Panc1 (cell line): ENCODE results near the gene GTF3C5. TPM values are rescaled to one million over a fixed set of nuclear protein-coding genes. Genes with fewer than 3 reads are reported as not detected.

Experiments
- ATAC-seq: fragments of 200-7000 bp; cut with Tn5 transposase; 2 replicates; pipeline ENCODE4 v1.9.1; 2020; ENCODE audit warnings: mild to moderate bottlenecking, moderate library complexity
- BruUV-seq: library from RNA; stranded (reverse); fragments of 400-500 nt; replicated peaks from 2 replicates; lab custom pipeline; 2021; lab: Mats Ljungman, UMichigan
- CTCF ChIA-PET: fragments of 300-600 bp; sonication (Branson Sonifier 250); formaldehyde crosslinking; loops from one replicate; lab custom pipeline; 2022; ENCODE audit warnings: antibody characterized with exemption; lab: Charles Lee
- POLR2A ChIA-PET: fragments of 300-600 bp; sonication (Branson Sonifier 250); formaldehyde crosslinking; loops from one replicate; lab custom pipeline; 2022; ENCODE audit warnings: antibody characterized with exemption; lab: Charles Lee
- DNase-seq: peaks from one replicate; pipeline ENCODE4 v3.0.0-alpha.2; 2010; ENCODE audit warnings: low read depth, low spot score
- H3K27ac ChIP-seq: 2 replicates; pipeline ENCODE4 v1.5.1; 2011; ENCODE audit warnings: mild to moderate bottlenecking, low read length, inconsistent platforms
- H3K27me3 ChIP-seq: fragments of 200-500 bp; sonication (Bioruptor generic); 2 replicates; pipeline ENCODE4 v1.6.0; 2014; ENCODE audit warnings: low read length, inconsistent platforms; ENCODE audit not compliant: control insufficient read depth, insufficient read depth
- H3K36me3 ChIP-seq: fragments of 200-500 bp; sonication (Bioruptor generic); 2 replicates; pipeline ENCODE4 v1.5.1; 2014; ENCODE audit warnings: inconsistent platforms, mild to moderate bottlenecking, low read length, moderate library complexity; ENCODE audit not compliant: control insufficient read depth, insufficient read depth
- H3K4me1 ChIP-seq: 2 replicates; pipeline ENCODE4 v1.5.1; 2011; ENCODE audit warnings: inconsistent platforms, mild to moderate bottlenecking, low read length, moderate library complexity; ENCODE audit not compliant: control insufficient read depth, insufficient read depth
- H3K4me3 ChIP-seq, 2 experiments: 2 replicates each; pipeline ENCODE4 v1.5.1; 2011 to 2012; ENCODE audit warnings: low read depth in 2 of 2, low read length in 2 of 2, mild to moderate bottlenecking in 2 of 2, inconsistent platforms in 1 of 2, moderate library complexity in 1 of 2
- H3K9me3 ChIP-seq: fragments of 200-500 bp; sonication (Bioruptor generic); 2 replicates; pipeline ENCODE4 v1.5.1; 2014; ENCODE audit warnings: low read depth, mild to moderate bottlenecking, inconsistent platforms, low read length, moderate library complexity; ENCODE audit not compliant: control insufficient read depth, insufficient read depth
- POLR2AphosphoS5 ChIP-seq: IDR thresholded peaks from 2 replicates; pipeline ENCODE4 v1.6.1; 2012; ENCODE audit warnings: mild to moderate bottlenecking, low read depth, low read length, moderate library complexity
- SIN3A ChIP-seq: IDR thresholded peaks from 2 replicates; pipeline ENCODE4 v1.6.1; 2012; ENCODE audit warnings: low read depth, mild to moderate bottlenecking, low read length, moderate library complexity, borderline replicate concordance; ENCODE audit not compliant: insufficient read depth
- TCF7L2 ChIP-seq: IDR thresholded peaks from 2 replicates; pipeline ENCODE4 v1.6.1; 2011; ENCODE audit warnings: mild to moderate bottlenecking, low read depth, low read length, inconsistent platforms
- in situ Hi-C: cut with HindIII; loops from 2 replicates; pipeline ENCODE4 v1.10.0; 2016; ENCODE audit warnings: low sequenced_read_pairs, low pct_unique_long_range_greater_than_20kb
- intact Hi-C: fragments of 100-400 bp; cut with micrococcal nuclease; formaldehyde crosslinking; loops from one replicate; pipeline ENCODE4 v1.10.0; 2022; ENCODE audit not compliant: unreplicated experiment
- total RNA-seq: library from RNA; stranded (reverse); gene quantifications from one replicate; pipeline ENCODE4 v1.2.1, GENCODE V29; 2021; ENCODE audit not compliant: unreplicated experiment
- TF ChIP-seq, protein P1 (sequence below), 2 experiments: IDR thresholded peaks; 2 replicates each; pipeline ENCODE4 v1.6.1; 2011 to 2012; ENCODE audit warnings: low read depth in 2 of 2, control low read depth in 1 of 2, low read length in 1 of 2, mild to moderate bottlenecking in 1 of 2, moderate library complexity in 1 of 2; ENCODE audit not compliant: insufficient read depth in 1 of 2
- TF ChIP-seq, protein P2 (sequence below): fragments of 450-650 bp; IDR thresholded peaks from 2 replicates; pipeline ENCODE4 v1.5.1; 2017; ENCODE audit warnings: mild to moderate bottlenecking

Gene GTF3C5
- total RNA-seq, 1 experiment from 2014 or later = 47.7 TPM

DNA sequence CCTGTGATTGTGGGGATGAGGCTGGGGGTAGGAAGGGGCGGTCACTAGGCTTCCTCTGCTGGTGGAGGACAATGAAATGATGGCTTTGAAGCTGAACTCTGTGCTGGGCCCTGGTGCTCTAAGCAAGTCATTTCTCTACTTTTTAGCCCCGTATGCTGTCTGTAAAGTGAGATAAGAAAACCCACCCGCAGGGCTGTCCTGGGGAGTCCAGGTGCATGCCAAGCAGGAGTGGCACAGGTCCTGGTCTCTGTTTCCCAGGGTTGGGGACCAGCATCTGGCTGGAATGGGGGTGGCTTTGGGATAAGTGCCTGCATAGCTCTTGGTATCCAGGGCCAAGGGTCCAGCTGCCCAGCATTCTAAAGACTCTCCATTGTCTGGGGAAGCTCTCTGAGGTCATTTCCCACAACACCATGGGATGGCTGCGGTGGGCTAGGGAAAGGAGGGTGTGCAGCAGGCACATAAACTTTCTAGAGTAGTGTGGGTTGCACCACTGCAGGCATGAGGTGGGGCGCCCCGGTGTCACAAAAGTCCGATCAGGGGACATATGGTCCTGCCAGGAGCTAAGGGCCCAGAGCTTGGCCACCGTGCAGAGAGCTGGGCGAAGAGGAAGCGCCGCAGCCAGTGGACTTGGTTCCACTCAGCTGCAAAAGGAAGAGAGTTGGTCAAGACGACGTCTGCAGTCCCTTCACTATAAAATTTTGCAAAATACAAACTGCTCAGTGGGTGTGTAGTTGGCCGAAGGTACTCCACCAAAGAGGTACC, 25.6 kb upstream of the GTF3C5 start:
- H3K9me3 ChIP-seq = no peaks in the 10 kb centered on the region
- in situ Hi-C loops = no loop called here
- TF ChIP-seq, protein P1, sequence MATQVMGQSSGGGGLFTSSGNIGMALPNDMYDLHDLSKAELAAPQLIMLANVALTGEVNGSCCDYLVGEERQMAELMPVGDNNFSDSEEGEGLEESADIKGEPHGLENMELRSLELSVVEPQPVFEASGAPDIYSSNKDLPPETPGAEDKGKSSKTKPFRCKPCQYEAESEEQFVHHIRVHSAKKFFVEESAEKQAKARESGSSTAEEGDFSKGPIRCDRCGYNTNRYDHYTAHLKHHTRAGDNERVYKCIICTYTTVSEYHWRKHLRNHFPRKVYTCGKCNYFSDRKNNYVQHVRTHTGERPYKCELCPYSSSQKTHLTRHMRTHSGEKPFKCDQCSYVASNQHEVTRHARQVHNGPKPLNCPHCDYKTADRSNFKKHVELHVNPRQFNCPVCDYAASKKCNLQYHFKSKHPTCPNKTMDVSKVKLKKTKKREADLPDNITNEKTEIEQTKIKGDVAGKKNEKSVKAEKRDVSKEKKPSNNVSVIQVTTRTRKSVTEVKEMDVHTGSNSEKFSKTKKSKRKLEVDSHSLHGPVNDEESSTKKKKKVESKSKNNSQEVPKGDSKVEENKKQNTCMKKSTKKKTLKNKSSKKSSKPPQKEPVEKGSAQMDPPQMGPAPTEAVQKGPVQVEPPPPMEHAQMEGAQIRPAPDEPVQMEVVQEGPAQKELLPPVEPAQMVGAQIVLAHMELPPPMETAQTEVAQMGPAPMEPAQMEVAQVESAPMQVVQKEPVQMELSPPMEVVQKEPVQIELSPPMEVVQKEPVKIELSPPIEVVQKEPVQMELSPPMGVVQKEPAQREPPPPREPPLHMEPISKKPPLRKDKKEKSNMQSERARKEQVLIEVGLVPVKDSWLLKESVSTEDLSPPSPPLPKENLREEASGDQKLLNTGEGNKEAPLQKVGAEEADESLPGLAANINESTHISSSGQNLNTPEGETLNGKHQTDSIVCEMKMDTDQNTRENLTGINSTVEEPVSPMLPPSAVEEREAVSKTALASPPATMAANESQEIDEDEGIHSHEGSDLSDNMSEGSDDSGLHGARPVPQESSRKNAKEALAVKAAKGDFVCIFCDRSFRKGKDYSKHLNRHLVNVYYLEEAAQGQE (IDR thresholded peaks at IDR 0.05; ENCODE audit: insufficient read depth in 1 of 2, low read depth in 2 of 2, low read length in 1 of 2) = no peak
- TF ChIP-seq SIN3A = no peak
- no peak for TF ChIP-seq TCF7L2
- TF ChIP-seq, protein P2, sequence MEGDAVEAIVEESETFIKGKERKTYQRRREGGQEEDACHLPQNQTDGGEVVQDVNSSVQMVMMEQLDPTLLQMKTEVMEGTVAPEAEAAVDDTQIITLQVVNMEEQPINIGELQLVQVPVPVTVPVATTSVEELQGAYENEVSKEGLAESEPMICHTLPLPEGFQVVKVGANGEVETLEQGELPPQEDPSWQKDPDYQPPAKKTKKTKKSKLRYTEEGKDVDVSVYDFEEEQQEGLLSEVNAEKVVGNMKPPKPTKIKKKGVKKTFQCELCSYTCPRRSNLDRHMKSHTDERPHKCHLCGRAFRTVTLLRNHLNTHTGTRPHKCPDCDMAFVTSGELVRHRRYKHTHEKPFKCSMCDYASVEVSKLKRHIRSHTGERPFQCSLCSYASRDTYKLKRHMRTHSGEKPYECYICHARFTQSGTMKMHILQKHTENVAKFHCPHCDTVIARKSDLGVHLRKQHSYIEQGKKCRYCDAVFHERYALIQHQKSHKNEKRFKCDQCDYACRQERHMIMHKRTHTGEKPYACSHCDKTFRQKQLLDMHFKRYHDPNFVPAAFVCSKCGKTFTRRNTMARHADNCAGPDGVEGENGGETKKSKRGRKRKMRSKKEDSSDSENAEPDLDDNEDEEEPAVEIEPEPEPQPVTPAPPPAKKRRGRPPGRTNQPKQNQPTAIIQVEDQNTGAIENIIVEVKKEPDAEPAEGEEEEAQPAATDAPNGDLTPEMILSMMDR = no peak
- no peak for TF ChIP-seq POLR2AphosphoS5
- no peaks in the 10 kb centered on the region for H3K36me3 ChIP-seq
- H3K27me3 ChIP-seq = no peaks in the 10 kb centered on the region
- intact Hi-C loops = no loop called here
- no peak overlapping the region for H3K4me3 ChIP-seq
- no peaks in the 10 kb centered on the region for H3K4me1 ChIP-seq
- ChIA-PET POLR2A (no interaction called here), CTCF (interaction anchor here (0.5 kb wide), 1 partner anchor 418 kb away, joined by 12 read pairs; no protein-coding TSS in a partner anchor)
- no TSS peak for BruUV-seq
- H3K27ac ChIP-seq = no peak overlapping the region
- ATAC-seq (no peak), DNase-seq (no peak)

DNA sequence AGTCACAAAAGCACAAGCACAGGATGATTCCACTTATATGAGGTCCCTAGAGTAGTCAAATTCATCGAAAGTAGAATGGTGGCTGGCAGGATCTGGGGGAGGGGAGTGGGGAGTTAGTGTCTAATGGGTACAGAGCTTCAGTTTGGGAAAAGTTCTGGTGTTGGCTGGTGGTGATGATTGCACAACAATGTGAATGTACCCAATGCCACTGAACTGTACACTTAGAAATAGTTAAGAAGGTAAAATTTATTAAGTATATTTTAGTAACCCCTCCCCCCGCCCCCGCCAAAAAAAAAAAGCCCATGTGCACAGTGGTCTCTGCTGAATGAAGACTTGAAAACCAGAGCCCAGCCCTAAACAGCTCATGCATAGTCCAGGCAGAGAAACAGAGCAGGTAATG, 24.8 kb upstream of the GTF3C5 start:
- ChIA-PET POLR2A (no interaction called here), CTCF (no interaction called here)
- Histone ChIP-seq H3K4me3 (no peak overlapping the region), H3K36me3 (no peaks in the 10 kb centered on the region), H3K27ac (no peak overlapping the region), H3K9me3 (no peaks in the 10 kb centered on the region), H3K27me3 (no peaks in the 10 kb centered on the region), H3K4me1 (no peaks in the 10 kb centered on the region)
- ATAC-seq (no peak), DNase-seq (no peak)
- no TSS peak for BruUV-seq
- TF ChIP-seq, protein P2 = no peak
- TF ChIP-seq, protein P1 (IDR thresholded peaks at IDR 0.05; ENCODE audit: insufficient read depth in 1 of 2, low read depth in 2 of 2, low read length in 1 of 2) = no peak
- TF ChIP-seq SIN3A (no peak), POLR2AphosphoS5 (no peak), TCF7L2 (no peak)
- intact Hi-C loops (no loop called here), in situ Hi-C loops (no loop called here)
